ENCODE measurements around the gene MRGPRX3. TPM values are rescaled to one million over a fixed set of nuclear protein-coding genes. Genes with fewer than 3 reads are reported as not detected.

MRGPRX3 gene
- not detected for total RNA-seq

GRCh38 chr11:18132341-18132740 lies at the start of gene MRGPRX3:
TSS of gene MRGPRX3 (plus strand) at chr11:18132571. CDS start at chr11:18137203, 4,632 bp downstream.
- H3K4me3 ChIP-seq: no peak within 1 kb of the TSS
- H3K4me1 ChIP-seq: no peaks in the 10 kb centered on the region
- H3K36me3 ChIP-seq: no peaks in the 10 kb centered on the region
- no peaks in the 10 kb centered on the region for H3K9me3 ChIP-seq
- no peak within 1 kb of the TSS for H3K27ac ChIP-seq
- TF ChIP-seq CTCF (IDR thresholded peaks at IDR 0.05): no peak
- intact Hi-C loops (cut with DNase I): no loop called here
- DNase-seq (ENCODE audit: low spot score in 2 of 2): no peak
- no peaks in the 10 kb centered on the region for H3K27me3 ChIP-seq

- Histone ChIP-seq H3K27ac (no peak overlapping the region), H3K4me1 (peaks cover 3% of the 10 kb centered on the region in 2 donors), H3K27me3 (no peaks in the 10 kb centered on the region), H3K36me3 (peaks cover 23 to 41% of the 10 kb centered on the region in 2 donors), H3K4me3 (no peak overlapping the region), H3K9me3 (no peaks in the 10 kb centered on the region)
- no peak for TF ChIP-seq CTCF (IDR thresholded peaks at IDR 0.05)
- intact Hi-C loops (cut with DNase I): no loop called here
- no peak for DNase-seq (ENCODE audit: low spot score in 2 of 2)
Measured at GRCh38 chr11:18088366-18088765, 44.0 kb upstream of the MRGPRX3 start.

- H3K27ac ChIP-seq: no peak overlapping the region
- intact Hi-C loops (cut with DNase I): no loop called here
- H3K9me3 ChIP-seq: no peaks in the 10 kb centered on the region
- no peaks in the 10 kb centered on the region for H3K27me3 ChIP-seq
- peaks cover 29 to 47% of the 10 kb centered on the region in 2 donors for H3K36me3 ChIP-seq
- no peak for DNase-seq (ENCODE audit: low spot score in 2 of 2)
- H3K4me1 ChIP-seq: peaks cover 3% of the 10 kb centered on the region in 2 donors
- H3K4me3 ChIP-seq: no peak overlapping the region
- TF ChIP-seq CTCF (IDR thresholded peaks at IDR 0.05): no peak
Measured at GRCh38 chr11:18088966-18089365, 43.4 kb upstream of the MRGPRX3 start.

- no peak for DNase-seq (ENCODE audit: low spot score in 2 of 2)
- no peak overlapping the region for H3K27ac ChIP-seq
- no peak overlapping the region for H3K4me3 ChIP-seq
- no peaks in the 10 kb centered on the region for H3K9me3 ChIP-seq
- intact Hi-C loops (cut with DNase I): no loop called here
- H3K27me3 ChIP-seq: no peaks in the 10 kb centered on the region
- peaks cover 3% of the 10 kb centered on the region in 2 donors for H3K4me1 ChIP-seq
- H3K36me3 ChIP-seq: peaks cover 37 to 62% of the 10 kb centered on the region in 2 donors
- TF ChIP-seq CTCF (IDR thresholded peaks at IDR 0.05): no peak
Measured at GRCh38 chr11:18091731-18092130, 40.6 kb upstream of the MRGPRX3 start.

GRCh38 chr11:18093959-18094358 lies 38.4 kb upstream of the MRGPRX3 start:
- no peaks in the 10 kb centered on the region for H3K27me3 ChIP-seq
- DNase-seq (ENCODE audit: low spot score in 2 of 2): no peak
- intact Hi-C loops (cut with DNase I): no loop called here
- no peak overlapping the region for H3K4me3 ChIP-seq
- H3K4me1 ChIP-seq: no peaks in the 10 kb centered on the region
- no peak overlapping the region for H3K27ac ChIP-seq
- H3K36me3 ChIP-seq: peaks cover 24 to 51% of the 10 kb centered on the region in 2 donors
- no peak for TF ChIP-seq CTCF (IDR thresholded peaks at IDR 0.05)
- no peaks in the 10 kb centered on the region for H3K9me3 ChIP-seq

All from ascending aorta (tissue), 2 donors.